ENCODE results near the gene PSMC1.

- TF ChIP-seq, protein P1, sequence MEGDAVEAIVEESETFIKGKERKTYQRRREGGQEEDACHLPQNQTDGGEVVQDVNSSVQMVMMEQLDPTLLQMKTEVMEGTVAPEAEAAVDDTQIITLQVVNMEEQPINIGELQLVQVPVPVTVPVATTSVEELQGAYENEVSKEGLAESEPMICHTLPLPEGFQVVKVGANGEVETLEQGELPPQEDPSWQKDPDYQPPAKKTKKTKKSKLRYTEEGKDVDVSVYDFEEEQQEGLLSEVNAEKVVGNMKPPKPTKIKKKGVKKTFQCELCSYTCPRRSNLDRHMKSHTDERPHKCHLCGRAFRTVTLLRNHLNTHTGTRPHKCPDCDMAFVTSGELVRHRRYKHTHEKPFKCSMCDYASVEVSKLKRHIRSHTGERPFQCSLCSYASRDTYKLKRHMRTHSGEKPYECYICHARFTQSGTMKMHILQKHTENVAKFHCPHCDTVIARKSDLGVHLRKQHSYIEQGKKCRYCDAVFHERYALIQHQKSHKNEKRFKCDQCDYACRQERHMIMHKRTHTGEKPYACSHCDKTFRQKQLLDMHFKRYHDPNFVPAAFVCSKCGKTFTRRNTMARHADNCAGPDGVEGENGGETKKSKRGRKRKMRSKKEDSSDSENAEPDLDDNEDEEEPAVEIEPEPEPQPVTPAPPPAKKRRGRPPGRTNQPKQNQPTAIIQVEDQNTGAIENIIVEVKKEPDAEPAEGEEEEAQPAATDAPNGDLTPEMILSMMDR (IDR thresholded peaks at IDR 0.05): no peak
- no peak for TF ChIP-seq POLR2AphosphoS5 (IDR thresholded peaks at IDR 0.05)
- no peak for TF ChIP-seq POLR2A (IDR thresholded peaks at IDR 0.05)
Observed at GRCh38 chr14:90213099-90213748, 43.1 kb upstream of the PSMC1 start.
